PC-3 (cell line): ENCODE results near the gene KCNT2. TPM values are rescaled to one million over a fixed set of nuclear protein-coding genes. Genes with fewer than 3 reads are reported as not detected.

ENCODE experiments used
- ATAC-seq: fragments of 200-7000 bp; cut with Tn5 transposase; 2 replicates; pipeline ENCODE4 v1.9.1; 2020; ENCODE audit warnings: mild to moderate bottlenecking, moderate library complexity
- BruUV-seq: library from RNA; stranded (reverse); fragments of 400-500 nt; replicated peaks from 2 replicates; lab custom pipeline; 2021; lab: Mats Ljungman, UMichigan
- CTCF ChIA-PET: fragments of 300-600 bp; sonication (Branson Sonifier 250); formaldehyde crosslinking; loops from one replicate; lab custom pipeline; 2022; ENCODE audit warnings: antibody characterized with exemption; lab: Charles Lee
- POLR2A ChIA-PET: fragments of 300-600 bp; sonication (Branson Sonifier 250); formaldehyde crosslinking; loops from one replicate; lab custom pipeline; 2022; ENCODE audit warnings: antibody characterized with exemption; ENCODE audit not compliant: unreplicated experiment; lab: Charles Lee
- DNase-seq: peaks from one replicate; pipeline ENCODE4 v3.0.0-alpha.2; 2015
- H2AFZ ChIP-seq: fragments of 300-600 bp; sonication (generic); 2 replicates; pipeline ENCODE4 v1.6.0; 2016; ENCODE audit warnings: antibody characterized with exemption, low read length
- H3F3A ChIP-seq: fragments of 300-600 bp; sonication (generic); one replicate; pipeline ENCODE4 v1.6.0; 2017; ENCODE audit warnings: antibody characterized with exemption, low read length, control low read depth, mild to moderate bottlenecking; ENCODE audit not compliant: unreplicated experiment
- H3K27ac ChIP-seq: fragments of 300-600 bp; sonication (generic); 2 replicates; pipeline ENCODE4 v1.5.1; 2016; ENCODE audit warnings: mild to moderate bottlenecking, low read length
- H3K27me3 ChIP-seq: fragments of 300-600 bp; sonication (generic); 2 replicates; pipeline ENCODE4 v1.6.1; 2016; ENCODE audit warnings: low read length, mixed read lengths
- H3K36me3 ChIP-seq: fragments of 300-600 bp; sonication (generic); 2 replicates; pipeline ENCODE4 v1.6.1; 2016; ENCODE audit warnings: low read depth, mixed run types, low read length, mixed read lengths
- H3K4me1 ChIP-seq: fragments of 300-600 bp; sonication (generic); 2 replicates; pipeline ENCODE4 v1.5.1; 2016; ENCODE audit warnings: low read length; ENCODE audit not compliant: insufficient read depth
- H3K4me2 ChIP-seq: fragments of 300-600 bp; sonication (generic); 2 replicates; pipeline ENCODE4 v1.6.0; 2016; ENCODE audit warnings: low read length
- H3K4me3 ChIP-seq: fragments of 300-600 bp; sonication (generic); 2 replicates; pipeline ENCODE4 v1.5.1; 2016; ENCODE audit warnings: mild to moderate bottlenecking, low read length, mixed read lengths
- H3K79me2 ChIP-seq: fragments of 300-600 bp; sonication (generic); 2 replicates; pipeline ENCODE4 v1.6.1; 2017; ENCODE audit warnings: low read length, mixed read lengths
- H3K9ac ChIP-seq: fragments of 300-600 bp; sonication (generic); 2 replicates; pipeline ENCODE4 v1.6.0; 2016; ENCODE audit warnings: mild to moderate bottlenecking, low read length
- H3K9me2 ChIP-seq: fragments of 300-600 bp; sonication (generic); replicated peaks from 2 replicates; pipeline ENCODE4 v1.6.1; 2016; ENCODE audit warnings: mixed run types, low read length, mixed read lengths
- H3K9me3 ChIP-seq: fragments of 300-600 bp; sonication (generic); 2 replicates; pipeline ENCODE4 v1.6.1; 2016; ENCODE audit warnings: low read length, mixed read lengths
- H4K20me1 ChIP-seq: fragments of 300-600 bp; sonication (generic); 2 replicates; pipeline ENCODE4 v1.6.1; 2016; ENCODE audit warnings: low read length, mixed read lengths
- CTCF ChIP-seq: fragments of 300-600 bp; sonication (generic); conservative IDR thresholded peaks from 2 replicates; pipeline ENCODE4 v1.5.1; 2017; ENCODE audit warnings: antibody characterized with exemption, low read depth, mild to moderate bottlenecking, low read length
- EZH2 ChIP-seq: fragments of 300-600 bp; sonication (generic); IDR thresholded peaks from one replicate; pipeline ENCODE4 v1.6.1; 2017; ENCODE audit warnings: antibody characterized with exemption, mild to moderate bottlenecking, low read length; ENCODE audit not compliant: unreplicated experiment
- EZH2phosphoT487 ChIP-seq: fragments of 300-600 bp; sonication (generic); IDR thresholded peaks from 2 replicates; pipeline ENCODE4 v1.6.1; 2018; ENCODE audit warnings: mild to moderate bottlenecking, antibody characterized with exemption, low read length, borderline replicate concordance
- intact Hi-C: fragments of 100-400 bp; cut with micrococcal nuclease; formaldehyde crosslinking; loops from 2 replicates; pipeline ENCODE4 v1.9.0; 2023
- total RNA-seq: library from RNA; depleted of rRNA; stranded (reverse); fragments of >200 nt; gene quantifications from 2 replicates; pipeline ENCODE4 v1.2.3, GENCODE V29; 2014

Gene KCNT2
- total RNA-seq, 1 experiment from 2014 or later = 0.26 TPM

DNA sequence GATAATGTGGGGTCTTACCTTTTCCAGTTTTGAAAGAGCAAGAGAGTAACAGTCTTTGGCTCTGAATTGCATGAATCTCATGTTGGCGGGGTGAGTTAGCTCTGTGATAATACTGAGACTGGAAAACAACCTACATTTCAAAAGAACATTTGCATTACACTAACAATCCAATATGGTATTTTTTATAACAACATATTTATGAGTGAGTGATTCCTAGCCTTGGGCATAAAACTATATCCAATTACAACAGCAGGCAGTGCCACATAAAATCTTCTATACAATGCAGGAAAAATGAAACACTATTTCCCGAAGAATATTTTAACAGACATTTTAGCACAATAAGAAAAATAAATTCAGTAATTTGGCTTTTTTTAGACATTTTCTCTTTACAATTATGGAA, 303.0 kb downstream of the KCNT2 start:
- ChIA-PET POLR2A (no interaction called here), CTCF (interaction anchor here (1.5 kb wide), 1 partner anchor 157 kb away, joined by 4 read pairs; no protein-coding TSS in a partner anchor)
- DNase-seq (peak; percentile 5), ATAC-seq (peak; percentile 38; the same call in 1 of the 2 replicates)
- Histone ChIP-seq H3K9me2 (no peaks in the 10 kb centered on the region), H3K27me3 (no peaks in the 10 kb centered on the region), H3K79me2 (no peaks in the 10 kb centered on the region), H3F3A (no peaks in the 10 kb centered on the region), H3K4me1 (peaks cover 20% of the 10 kb centered on the region), H2AFZ (no peak overlapping the region), H3K27ac (no peak overlapping the region), H3K9me3 (no peaks in the 10 kb centered on the region), H4K20me1 (no peaks in the 10 kb centered on the region), H3K9ac (no peak overlapping the region), H3K4me3 (no peak overlapping the region), H3K4me2 (no peak overlapping the region), H3K36me3 (no peaks in the 10 kb centered on the region)
- no peak for TF ChIP-seq CTCF
- TF ChIP-seq EZH2 = no peak
- no peak for TF ChIP-seq EZH2phosphoT487
- BruUV-seq = no TSS peak
- intact Hi-C loops = loop anchor here (10.0 kb wide), 1 partner anchor 270 kb away; no protein-coding TSS in a partner anchor

- Histone ChIP-seq H2AFZ (no peak overlapping the region), H3K4me3 (no peak overlapping the region), H3K36me3 (no peaks in the 10 kb centered on the region), H3K4me2 (no peak overlapping the region), H3K79me2 (no peaks in the 10 kb centered on the region), H3K27ac (no peak overlapping the region), H3F3A (no peaks in the 10 kb centered on the region), H3K9me3 (no peaks in the 10 kb centered on the region), H3K9ac (no peak overlapping the region), H4K20me1 (no peaks in the 10 kb centered on the region), H3K9me2 (no peaks in the 10 kb centered on the region), H3K4me1 (peaks cover 20% of the 10 kb centered on the region), H3K27me3 (no peaks in the 10 kb centered on the region)
- no TSS peak for BruUV-seq
- ATAC-seq = no peak
- intact Hi-C loops = loop anchor here (10.0 kb wide), 1 partner anchor 268 kb away; no protein-coding TSS in a partner anchor
- TF ChIP-seq EZH2 = no peak
- no peak for TF ChIP-seq EZH2phosphoT487
- no peak for TF ChIP-seq CTCF
- POLR2A ChIA-PET = no interaction called here
- CTCF ChIA-PET = no interaction called here
- no peak for DNase-seq
Observed at GRCh38 chr1:196302981-196303380, 305.3 kb downstream of the KCNT2 start.

DNA sequence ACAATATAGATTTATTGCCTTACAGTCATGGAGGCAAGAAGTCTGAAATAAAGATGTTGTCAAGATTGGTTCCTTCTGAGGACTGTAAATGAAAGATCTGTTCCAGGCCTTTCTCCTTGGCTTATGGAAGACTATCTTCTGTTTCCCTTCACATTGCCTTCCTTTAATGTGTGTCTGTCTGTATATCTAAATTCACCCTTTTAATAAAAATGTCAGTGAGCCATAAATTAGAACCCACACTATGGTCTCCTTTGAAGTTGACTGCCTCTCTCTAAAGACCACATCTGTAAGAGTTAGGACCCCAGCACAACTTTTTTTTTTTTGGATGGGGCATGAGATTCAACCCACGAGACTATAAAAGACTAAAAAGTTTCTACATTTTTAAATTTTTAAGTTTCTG, 305.8 kb downstream of the KCNT2 start:
- intact Hi-C loops = loop anchor here (10.0 kb wide), 1 partner anchor 268 kb away; no protein-coding TSS in a partner anchor
- POLR2A ChIA-PET = no interaction called here
- H3K9ac ChIP-seq = no peak overlapping the region

More for the DNA sequence above, 305.8 kb downstream of the KCNT2 start:
- DNase-seq (no peak), ATAC-seq (no peak)
- H3K27ac ChIP-seq = no peak overlapping the region
- no peak overlapping the region for H3K4me2 ChIP-seq
- peaks cover 20% of the 10 kb centered on the region for H3K4me1 ChIP-seq
- no peaks in the 10 kb centered on the region for H3K79me2 ChIP-seq
- no peaks in the 10 kb centered on the region for H3K36me3 ChIP-seq
- H3K9me3 ChIP-seq = no peaks in the 10 kb centered on the region
- H3F3A ChIP-seq = no peaks in the 10 kb centered on the region
- TF ChIP-seq CTCF (no peak), EZH2 (no peak), EZH2phosphoT487 (no peak)
- no peaks in the 10 kb centered on the region for H3K9me2 ChIP-seq
- H2AFZ ChIP-seq = no peak overlapping the region
- no peaks in the 10 kb centered on the region for H3K27me3 ChIP-seq
- H4K20me1 ChIP-seq = no peaks in the 10 kb centered on the region
- CTCF ChIA-PET = no interaction called here
- H3K4me3 ChIP-seq = no peak overlapping the region
- BruUV-seq = no TSS peak
